ENCODE data around the gene RDH12. TPM values are rescaled to one million over a fixed set of nuclear protein-coding genes. Genes with fewer than 3 reads are reported as not detected.

The RDH12 gene
- total and polyA plus RNA-seq, 2 donors (not counting 3 experiments of a cell fraction or from before 2014, with no cell fraction given), result not detected

- Histone ChIP-seq H3K36me3 (ENCODE audit: control insufficient read depth in 2 of 2, extremely low read depth in 1 of 2, insufficient read depth in 2 of 2, low read length in 2 of 2) (peaks cover 27 to 47% of the 10 kb centered on the region in 2 experiments), H3K27ac (ENCODE audit: insufficient read depth, low read depth, low read length) (no peak overlapping the region), H3K9me3 (replicated peaks; ENCODE audit: control insufficient read depth, insufficient read depth, low read length) (no peaks in the 10 kb centered on the region), H3K4me1 (ENCODE audit: control insufficient read depth, extremely low read depth, insufficient read depth, low read length) (no peaks in the 10 kb centered on the region), H3K4me2 (ENCODE audit: insufficient read depth, low read length) (no peak overlapping the region), H3K9me1 (replicated peaks; ENCODE audit: control insufficient read depth, extremely low read depth, insufficient read depth, low read length) (no peaks in the 10 kb centered on the region), H2AFZ (ENCODE audit: low read depth, low read length) (no peak overlapping the region), H3K4me3 (replicated peaks in 1 of 3; ENCODE audit: insufficient read depth in 1 of 3, low read depth in 1 of 3, low read length in 3 of 3) (no peak overlapping the region), H4K20me1 (replicated peaks; ENCODE audit: control insufficient read depth, extremely low read depth, insufficient read depth, low read length) (no peaks in the 10 kb centered on the region), H3K79me2 (ENCODE audit: control insufficient read depth, insufficient read depth, low read length) (no peaks in the 10 kb centered on the region), H3K9ac (replicated peaks; ENCODE audit: extremely low read depth, insufficient read depth, low read length) (no peak overlapping the region), H3K27me3 (ENCODE audit: control insufficient read depth in 2 of 2, insufficient read depth in 2 of 2, low read length in 2 of 2) (no peaks in the 10 kb centered on the region)
- no TSS peak for BruUV-seq (replicated peaks)
- ChIA-PET CTCF (interaction anchor here (1.3 to 1.9 kb wide), 2 partner anchors 22 to 24 kb away, joined by 4 to 6 read pairs; no protein-coding TSS in a partner anchor), POLR2A (no interaction called here)
- FAIRE-seq (no peak), DNase-seq (ENCODE audit: low read depth, low spot score) (no peak)
- dilution Hi-C loops (cut with MboI; ENCODE audit: extremely low pct_ligation_motif_present, low sequenced_read_pairs), result no loop called here
- intact Hi-C loops (cut with micrococcal nuclease), result no loop called here
- TF ChIP-seq POLR2A (IDR thresholded peaks at IDR 0.05; ENCODE audit: low read depth, low read length), result no peak
- TF ChIP-seq MYC (IDR thresholded peaks at IDR 0.05; ENCODE audit: low read depth, low read length), result no peak
- no peak for TF ChIP-seq FOS (IDR thresholded peaks at IDR 0.05; ENCODE audit: borderline replicate concordance, insufficient read depth, low read length)
- no peak for TF ChIP-seq EZH2 (IDR thresholded peaks at IDR 0.05; ENCODE audit: borderline replicate concordance, low read depth, low read length, severe bottlenecking)
- TF ChIP-seq, protein P1, sequence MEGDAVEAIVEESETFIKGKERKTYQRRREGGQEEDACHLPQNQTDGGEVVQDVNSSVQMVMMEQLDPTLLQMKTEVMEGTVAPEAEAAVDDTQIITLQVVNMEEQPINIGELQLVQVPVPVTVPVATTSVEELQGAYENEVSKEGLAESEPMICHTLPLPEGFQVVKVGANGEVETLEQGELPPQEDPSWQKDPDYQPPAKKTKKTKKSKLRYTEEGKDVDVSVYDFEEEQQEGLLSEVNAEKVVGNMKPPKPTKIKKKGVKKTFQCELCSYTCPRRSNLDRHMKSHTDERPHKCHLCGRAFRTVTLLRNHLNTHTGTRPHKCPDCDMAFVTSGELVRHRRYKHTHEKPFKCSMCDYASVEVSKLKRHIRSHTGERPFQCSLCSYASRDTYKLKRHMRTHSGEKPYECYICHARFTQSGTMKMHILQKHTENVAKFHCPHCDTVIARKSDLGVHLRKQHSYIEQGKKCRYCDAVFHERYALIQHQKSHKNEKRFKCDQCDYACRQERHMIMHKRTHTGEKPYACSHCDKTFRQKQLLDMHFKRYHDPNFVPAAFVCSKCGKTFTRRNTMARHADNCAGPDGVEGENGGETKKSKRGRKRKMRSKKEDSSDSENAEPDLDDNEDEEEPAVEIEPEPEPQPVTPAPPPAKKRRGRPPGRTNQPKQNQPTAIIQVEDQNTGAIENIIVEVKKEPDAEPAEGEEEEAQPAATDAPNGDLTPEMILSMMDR (IDR thresholded peaks at IDR 0.05; ENCODE audit: extremely low read depth in 1 of 2, insufficient read depth in 1 of 2, low read depth in 1 of 2, low read length in 2 of 2), result no peak
- no peak for TF ChIP-seq GATA2 (IDR thresholded peaks at IDR 0.05; ENCODE audit: insufficient read depth, insufficient read length, low read depth, low read length)
- no peak for TF ChIP-seq POLR2AphosphoS5 (IDR thresholded peaks at IDR 0.05; ENCODE audit: insufficient read depth, low read depth, low read length)
- TF ChIP-seq, protein P2, sequence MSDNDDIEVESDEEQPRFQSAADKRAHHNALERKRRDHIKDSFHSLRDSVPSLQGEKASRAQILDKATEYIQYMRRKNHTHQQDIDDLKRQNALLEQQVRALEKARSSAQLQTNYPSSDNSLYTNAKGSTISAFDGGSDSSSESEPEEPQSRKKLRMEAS (IDR thresholded peaks at IDR 0.05; ENCODE audit: insufficient read depth, insufficient read length), result no peak
- no peak for TF ChIP-seq JUN (IDR thresholded peaks at IDR 0.05; ENCODE audit: borderline replicate concordance, insufficient read depth, insufficient read length, low read depth)
Measured at GRCh38 chr14:67782090-67782489, 80.4 kb downstream of the RDH12 start.

Small RNAs within 50 kb of the gene (small RNA-seq; reads per million reads assigned to genes)
- not detected for gene AL049779.3 (ENCODE audit: insufficient read depth, insufficient read length, low read depth, low replicate concordance)
- not detected for gene RN7SL369P (ENCODE audit: insufficient read depth, insufficient read length, low read depth, low replicate concordance)
- not detected for gene RNA5SP386 (ENCODE audit: insufficient read depth, insufficient read length, low read depth, low replicate concordance)

Other genes with a start within 250 kb of the RDH12 start
- gene TMEM229B, start 213.2 kb upstream of the RDH12 start, total RNA-seq, result 0.28 TPM in 1 of 2 replicates, not detected in the other
- 0.02 and 0.03 TPM in 2 replicates for gene TMEM229B, start 213.2 kb upstream of the RDH12 start, polyA plus RNA-seq
- 0.35 and 0.71 TPM in 2 replicates for gene PLEKHH1, start 168.6 kb upstream of the RDH12 start, total RNA-seq
- gene PLEKHH1, start 168.6 kb upstream of the RDH12 start, polyA plus RNA-seq, result 0.17 and 0.18 TPM in 2 replicates
- gene PIGH, start 101.6 kb upstream of the RDH12 start, total RNA-seq, result 9.9 and 12.3 TPM in 2 replicates
- gene PIGH, start 101.6 kb upstream of the RDH12 start, polyA plus RNA-seq, result 18.0 and 20.2 TPM in 2 replicates
- 19.8 and 22.5 TPM in 2 replicates for gene ARG2, start 82.0 kb upstream of the RDH12 start, total RNA-seq
- gene ARG2, start 82.0 kb upstream of the RDH12 start, polyA plus RNA-seq, result 16.6 and 21.6 TPM in 2 replicates
- 79.4 and 90.0 TPM in 2 replicates for gene VTI1B, start 27.3 kb upstream of the RDH12 start, total RNA-seq
- gene VTI1B, start 27.3 kb upstream of the RDH12 start, polyA plus RNA-seq, result 23.1 and 23.8 TPM in 2 replicates
- gene RDH11, start 6.1 kb upstream of the RDH12 start, total RNA-seq, result 79.8 and 90.2 TPM in 2 replicates
- gene RDH11, start 6.1 kb upstream of the RDH12 start, polyA plus RNA-seq, result 86.2 and 93.2 TPM in 2 replicates
- 26.3 and 27.7 TPM in 2 replicates for gene ZFYVE26, start 114.7 kb downstream of the RDH12 start, total RNA-seq
- gene ZFYVE26, start 114.7 kb downstream of the RDH12 start, polyA plus RNA-seq, result 13.8 and 15.3 TPM in 2 replicates
- 11.3 and 19.0 TPM in 2 replicates for gene RAD51B, start 117.9 kb downstream of the RDH12 start, total RNA-seq
- gene RAD51B, start 117.9 kb downstream of the RDH12 start, polyA plus RNA-seq, result 3.9 and 4.0 TPM in 2 replicates